Mononuclear cell (primary cell): ENCODE data around the gene MED16. TPM values are rescaled to one million over a fixed set of nuclear protein-coding genes. Genes with fewer than 3 reads are reported as not detected.
"Not testable (repeated sequence)": the region's sequence is repeated elsewhere in the genome, so short reads cannot be mapped to it uniquely, and the experiment has no call there.

Experiments
- H3K27me3 ChIP-seq: 2 replicates; pipeline ENCODE4 v1.6.0; 2011; ENCODE audit warnings: low read length, control low read depth; ENCODE audit not compliant: insufficient read depth
- H3K4me1 ChIP-seq: 2 replicates; pipeline ENCODE4 v1.5.1; 2011; ENCODE audit warnings: mild to moderate bottlenecking, low read length, control low read depth; ENCODE audit not compliant: insufficient read depth
- H3K4me3 ChIP-seq: 2 replicates; pipeline ENCODE4 v1.5.1; 2011; ENCODE audit warnings: mild to moderate bottlenecking, low read length, moderate library complexity
- H3K9me3 ChIP-seq: 2 replicates; pipeline ENCODE4 v1.5.1; 2011; ENCODE audit warnings: low read depth, mild to moderate bottlenecking, control low read depth, low read length
- total RNA-seq: library from RNA; depleted of rRNA; stranded (reverse); fragments of >200 nt; gene quantifications from one replicate; pipeline ENCODE4 v1.2.3, GENCODE V29; 2012

MED16 gene
- total RNA-seq, 1 donor, result 15.2 TPM

- Histone ChIP-seq H3K4me1 (peaks cover 28% of the 10 kb centered on the region), H3K4me3 (no peak overlapping the region), H3K27me3 (no peaks in the 10 kb centered on the region), H3K9me3 (no peaks in the 10 kb centered on the region)
Measured at GRCh38 chr19:829129-829758, 63.7 kb downstream of the MED16 start.

GRCh38 chr19:827710-828321, 65.2 kb downstream of the MED16 start, which contains the start of gene AZU1:
TSS of gene AZU1 (plus strand) at chr19:827837. CDS start at chr19:827847, 10 bp downstream.
- H3K27me3 ChIP-seq, result no peaks in the 10 kb centered on the region
- H3K9me3 ChIP-seq, result no peaks in the 10 kb centered on the region
- peaks cover 40% of the 10 kb centered on the region for H3K4me1 ChIP-seq
- no peak within 1 kb of the TSS for H3K4me3 ChIP-seq

GRCh38 chr19:827314-827709, 65.7 kb downstream of the MED16 start:
- H3K9me3 ChIP-seq, result no peaks in the 10 kb centered on the region
- no peak overlapping the region for H3K4me3 ChIP-seq
- H3K4me1 ChIP-seq, result peaks cover 43% of the 10 kb centered on the region
- H3K27me3 ChIP-seq, result no peaks in the 10 kb centered on the region

- Histone ChIP-seq H3K4me1 (peaks cover 43% of the 10 kb centered on the region), H3K27me3 (no peaks in the 10 kb centered on the region), H3K9me3 (no peaks in the 10 kb centered on the region), H3K4me3 (no peak overlapping the region)
Measured at GRCh38 chr19:825897-826644, 66.9 kb downstream of the MED16 start.

GRCh38 chr19:824885-825284, 68.1 kb downstream of the MED16 start:
- peaks cover 43% of the 10 kb centered on the region for H3K4me1 ChIP-seq
- H3K4me3 ChIP-seq, result no peak overlapping the region
- no peaks in the 10 kb centered on the region for H3K9me3 ChIP-seq
- H3K27me3 ChIP-seq, result no peaks in the 10 kb centered on the region

GRCh38 chr19:823565-824121, 69.3 kb downstream of the MED16 start:
- Histone ChIP-seq H3K4me3 (no peak overlapping the region), H3K4me1 (peaks cover 43% of the 10 kb centered on the region), H3K9me3 (no peaks in the 10 kb centered on the region), H3K27me3 (no peaks in the 10 kb centered on the region)

GRCh38 chr19:821825-822503, 71.0 kb downstream of the MED16 start, which contains the start of gene PLPPR3:
TSS of gene PLPPR3 (minus strand) at chr19:821955. CDS start at chr19:821559, 396 bp downstream.
- Histone ChIP-seq H3K27me3 (no peaks in the 10 kb centered on the region), H3K4me1 (peaks cover 35% of the 10 kb centered on the region), H3K4me3 (no peak within 1 kb of the TSS), H3K9me3 (no peaks in the 10 kb centered on the region)

GRCh38 chr19:821231-821824, 71.7 kb downstream of the MED16 start:
- Histone ChIP-seq H3K4me1 (peaks cover 33% of the 10 kb centered on the region), H3K4me3 (no peak overlapping the region), H3K27me3 (no peaks in the 10 kb centered on the region), H3K9me3 (no peaks in the 10 kb centered on the region)

- not testable (repeated sequence) for H3K9me3 ChIP-seq, H3K27me3 ChIP-seq, H3K4me3 ChIP-seq
- H3K4me1 ChIP-seq, result peaks cover 23% of the 10 kb centered on the region
Measured at GRCh38 chr19:820212-820611, 72.8 kb downstream of the MED16 start.

Other genes with a start within 250 kb of the MED16 start
- gene RNF126, start 230.0 kb downstream of the MED16 start, total RNA-seq, result 80.6 TPM
- 0.73 TPM for gene FSTL3, start 216.8 kb downstream of the MED16 start, total RNA-seq
- gene PRSS57, start 197.7 kb downstream of the MED16 start, total RNA-seq, result 5.4 TPM
- not detected for gene PALM, start 184.3 kb downstream of the MED16 start, total RNA-seq
- not detected for gene MISP, start 142.1 kb downstream of the MED16 start, total RNA-seq
- gene PTBP1, start 95.7 kb downstream of the MED16 start, total RNA-seq, result 109 TPM
- not detected for gene PLPPR3, start 71.2 kb downstream of the MED16 start, total RNA-seq
- 0.31 TPM for gene AZU1, start 65.3 kb downstream of the MED16 start, total RNA-seq
- 0.31 TPM for gene PRTN3, start 52.2 kb downstream of the MED16 start, total RNA-seq
- gene ELANE, start 40.9 kb downstream of the MED16 start, total RNA-seq, result 0.63 TPM
- gene CFD, start 33.5 kb downstream of the MED16 start, total RNA-seq, result 148 TPM
- gene RNU6-9, start 297 bp upstream of the MED16 start, total RNA-seq, result not detected
- 134 TPM for gene R3HDM4, start 20.0 kb upstream of the MED16 start, total RNA-seq
- gene KISS1R, start 24.1 kb upstream of the MED16 start, total RNA-seq, result 0.10 TPM
- 8.0 TPM for gene ARID3A, start 32.8 kb upstream of the MED16 start, total RNA-seq
- 15.1 TPM for gene WDR18, start 91.2 kb upstream of the MED16 start, total RNA-seq
- gene GRIN3B, start 107.2 kb upstream of the MED16 start, total RNA-seq, result 0.21 TPM
- 83.0 TPM for gene TMEM259, start 127.9 kb upstream of the MED16 start, total RNA-seq
- not detected for gene RNU6-2, start 128.3 kb upstream of the MED16 start, total RNA-seq
- gene CNN2, start 133.4 kb upstream of the MED16 start, total RNA-seq, result 152 TPM
- 28.2 TPM for gene ABCA7, start 146.9 kb upstream of the MED16 start, total RNA-seq
- 261 TPM for gene ARHGAP45, start 174.0 kb upstream of the MED16 start, total RNA-seq
- gene POLR2E, start 202.2 kb upstream of the MED16 start, total RNA-seq, result 48.9 TPM
- 162 TPM for gene GPX4, start 210.8 kb upstream of the MED16 start, total RNA-seq